Lung (tissue), 12 donors: ENCODE measurements around the gene LMBR1. TPM values are rescaled to one million over a fixed set of nuclear protein-coding genes. Genes with fewer than 3 reads are reported as not detected.
"Not testable (repeated sequence)": the region's sequence is repeated elsewhere in the genome, so short reads cannot be mapped to it uniquely, and the experiment has no call there.

Experiments
- ATAC-seq: fragments of 200-7000 bp; cut with Tn5 transposase; one replicate; pipeline ENCODE4 v1.9.1; 2020; ENCODE audit warnings: moderate number of reproducible peaks; ENCODE audit not compliant: insufficient read depth, low FRiP score
- DNase-seq, 3 donors: peaks; one replicate each; pipeline ENCODE4 v3.0.0-alpha.2; 2013 to 2017
- H3K27ac ChIP-seq, 2 donors: one replicate each; pipeline ENCODE4 v1.5.1; 2013; ENCODE audit warnings: mild to moderate bottlenecking in 2 of 2, moderate library complexity in 2 of 2, control low read depth in 1 of 2, inconsistent platforms in 1 of 2, low read depth in 1 of 2, low read length in 1 of 2
- H3K27me3 ChIP-seq, 3 donors: one replicate each; pipeline ENCODE4 v1.5.1; 2013; ENCODE audit warnings: low read length in 2 of 3; ENCODE audit not compliant: control insufficient read depth in 3 of 3, insufficient read depth in 3 of 3
- H3K36me3 ChIP-seq, 4 donors: one replicate each; pipeline ENCODE4 v1.5.1; 2013; ENCODE audit warnings: low read length in 4 of 4, mild to moderate bottlenecking in 1 of 4, moderate library complexity in 1 of 4; ENCODE audit not compliant: control insufficient read depth in 4 of 4, insufficient read depth in 4 of 4
- H3K4me1 ChIP-seq, 5 donors: one replicate each; pipeline ENCODE4 v1.5.1; 2013; ENCODE audit warnings: low read length in 5 of 5, mild to moderate bottlenecking in 2 of 5, moderate library complexity in 1 of 5; ENCODE audit not compliant: control insufficient read depth in 5 of 5, insufficient read depth in 5 of 5
- H3K4me3 ChIP-seq: one replicate; pipeline ENCODE4 v1.5.1; 2013; ENCODE audit warnings: mild to moderate bottlenecking, control low read depth, moderate library complexity
- H3K9ac ChIP-seq, 2 donors: one replicate each; pipeline ENCODE4 v1.5.1; 2013; ENCODE audit warnings: low read length in 2 of 2, control low read depth in 1 of 2; ENCODE audit not compliant: insufficient read depth in 1 of 2
- H3K9me3 ChIP-seq, 4 donors: one replicate each; pipeline ENCODE4 v1.5.1; 2013; ENCODE audit warnings: low read length in 3 of 4, mild to moderate bottlenecking in 1 of 4, moderate library complexity in 1 of 4; ENCODE audit not compliant: control insufficient read depth in 4 of 4, insufficient read depth in 3 of 4
- CTCF ChIP-seq: IDR thresholded peaks from 2 replicates; pipeline ENCODE4 v1.5.1; 2012; ENCODE audit warnings: mild to moderate bottlenecking; ENCODE audit errors: control extremely low read depth, extremely low read depth
- WGBS, 2 donors: extraction: QIAGEN DNeasy Blood & Tissue Kit; methylation state at CpG; one replicate each; pipeline ENCODE4 v1.1.7; 2013; 5-methylcytosine and 5-hydroxymethylcytosine counted together
- polyA plus RNA-seq, 2 donors: library from polyadenylated mRNA; stranded (reverse); fragments of 200-250 nt; gene quantifications; one replicate each; pipeline ENCODE4 v1.2.1, GENCODE V29; 2013
- total RNA-seq, 2 donors: library from RNA; depleted of rRNA in 1 of 2; stranded (reverse); fragments of >200 nt in 1 of 2; gene quantifications; one replicate each; pipeline ENCODE4 v1.2.1, GENCODE V29; 2014 to 2021
- donor health status: control.
- donor health status: control.
- donor health status: Bipolar disorder and iron deficiency.
- donor health status: healthy.
- donor health status: DM: yes; HTN: yes; CAD: no.

LMBR1 gene
- total and polyA plus RNA-seq, 4 donors: 9.7 to 119 (median 45.0) TPM

- Histone ChIP-seq H3K9ac (no peak overlapping the region), H3K4me3 (no peak overlapping the region), H3K36me3 (no peaks in the 10 kb centered on the region), H3K9me3 (peaks cover 0 to 5% (median 0%) of the 10 kb centered on the region in 4 donors), H3K27me3 (peaks cover 0 to 16% (median 11%) of the 10 kb centered on the region in 3 donors), H3K4me1 (no peaks in the 10 kb centered on the region), H3K27ac (no peak overlapping the region)
- TF ChIP-seq CTCF: no peak
- ATAC-seq (no peak), DNase-seq (no peak)
- WGBS, 2 donors: 96 to 98% methylated on average over 92 of the region's 92 CpGs
Measured at GRCh38 chr7:156941393-156942182, 48.6 kb upstream of the LMBR1 start.

GRCh38 chr7:156940421-156941122, 47.6 kb upstream of the LMBR1 start:
- TF ChIP-seq CTCF: no peak
- no peak overlapping the region for H3K9ac ChIP-seq
- WGBS, 2 donors: 96% methylated on average over 54 to 57 of the region's 57 CpGs
- H3K4me1 ChIP-seq: no peaks in the 10 kb centered on the region
- no peak overlapping the region for H3K4me3 ChIP-seq
- H3K36me3 ChIP-seq: no peaks in the 10 kb centered on the region
- peaks cover 0 to 16% (median 11%) of the 10 kb centered on the region in 3 donors for H3K27me3 ChIP-seq
- H3K27ac ChIP-seq: no peak overlapping the region
- ATAC-seq (no peak), DNase-seq (no peak)
- peaks cover 0 to 5% (median 0%) of the 10 kb centered on the region in 4 donors for H3K9me3 ChIP-seq

- not testable (repeated sequence) for DNase-seq, H3K36me3 ChIP-seq, H3K4me1 ChIP-seq, ATAC-seq, H3K27me3 ChIP-seq, H3K9ac ChIP-seq, H3K9me3 ChIP-seq, H3K27ac ChIP-seq, H3K4me3 ChIP-seq
- 95 to 98% methylated on average over 3 of the region's 3 CpGs for WGBS, 2 donors
Measured at GRCh38 chr7:156936766-156937165, 43.8 kb upstream of the LMBR1 start.

GRCh38 chr7:156935250-156935649, 42.3 kb upstream of the LMBR1 start:
- no peaks in the 10 kb centered on the region for H3K36me3 ChIP-seq
- no peak for DNase-seq
- no peak overlapping the region for H3K9ac ChIP-seq
- H3K9me3 ChIP-seq: no peaks in the 10 kb centered on the region
- WGBS, 2 donors: 88 to 91% methylated on average over 7 of the region's 7 CpGs
- no peak for ATAC-seq
- H3K4me1 ChIP-seq: no peaks in the 10 kb centered on the region
- no peak overlapping the region for H3K27ac ChIP-seq
- no peak for TF ChIP-seq CTCF
- peaks cover 0 to 2% (median 0%) of the 10 kb centered on the region in 3 donors for H3K27me3 ChIP-seq
- no peak overlapping the region for H3K4me3 ChIP-seq
